ENCODE results near the gene MOB3B.

Gene MOB3B

DNA sequence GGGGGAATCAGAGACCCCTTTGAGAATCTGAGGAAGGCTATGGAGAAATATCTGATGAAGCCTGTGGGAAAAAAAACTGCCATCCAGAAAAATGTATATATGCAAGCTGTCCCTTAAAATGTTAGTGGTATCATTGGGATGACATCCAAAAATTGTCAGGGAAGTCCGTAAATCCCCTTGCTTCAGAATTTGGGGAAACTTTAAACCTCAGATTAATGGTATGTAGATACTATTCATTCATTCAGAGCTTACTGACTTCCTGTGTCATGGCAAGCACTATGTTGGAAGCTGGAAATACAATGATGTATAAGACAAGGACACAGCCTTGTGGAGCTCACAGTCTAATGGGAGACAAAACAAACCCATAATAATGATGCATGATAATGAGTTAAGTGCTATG lies 10.9 kb upstream of the MOB3B start:
- no peak for DNase-seq

GRCh38 chr9:27539479-27540441 lies 10.1 kb upstream of the MOB3B start:
- DNase-seq, result no peak

GRCh38 chr9:27538647-27539046 lies 9.0 kb upstream of the MOB3B start:
- DNase-seq, result no peak

DNA sequence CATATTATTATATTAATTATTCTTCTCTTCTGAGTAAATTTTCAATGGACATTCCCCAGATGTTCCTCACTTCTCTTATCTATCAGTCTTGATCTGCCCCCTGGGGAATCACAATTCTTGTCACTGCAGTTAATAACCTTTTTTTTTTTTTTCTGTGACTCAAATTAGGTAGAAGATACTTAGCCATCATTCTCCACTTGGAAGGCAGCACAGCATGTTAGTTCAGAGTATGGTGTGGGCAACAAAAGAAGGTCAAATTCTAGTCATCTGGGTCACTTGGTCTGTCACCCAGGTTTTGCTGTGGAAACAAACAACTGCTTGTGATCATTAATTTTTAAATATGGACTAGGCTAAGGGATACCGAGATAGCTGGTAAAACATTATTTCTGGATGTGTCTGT lies 8.1 kb upstream of the MOB3B start:
- no peak for DNase-seq

GRCh38 chr9:27537027-27537435 lies 7.4 kb upstream of the MOB3B start:
- DNase-seq, result no peak

DNA sequence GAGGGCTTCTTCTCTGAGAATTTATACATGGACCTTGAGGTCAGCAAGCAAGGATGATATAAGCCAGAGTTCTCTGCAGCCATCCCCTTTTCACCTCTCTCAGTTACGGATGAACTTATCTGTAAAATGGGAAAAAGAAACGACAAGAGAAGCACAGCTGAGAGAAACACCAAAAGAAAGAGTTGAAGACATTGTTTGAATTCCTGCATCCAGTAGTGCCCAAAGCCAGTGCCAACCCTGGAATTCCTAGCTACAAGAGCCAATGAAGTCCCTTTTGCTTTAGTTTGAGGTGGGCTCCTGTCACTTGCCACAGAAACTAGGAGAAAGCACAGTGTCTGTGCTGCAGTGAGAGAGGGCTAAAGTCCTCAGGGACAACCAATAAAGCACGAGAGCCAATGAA lies 6.6 kb upstream of the MOB3B start:
- DNase-seq, result no peak

DNA sequence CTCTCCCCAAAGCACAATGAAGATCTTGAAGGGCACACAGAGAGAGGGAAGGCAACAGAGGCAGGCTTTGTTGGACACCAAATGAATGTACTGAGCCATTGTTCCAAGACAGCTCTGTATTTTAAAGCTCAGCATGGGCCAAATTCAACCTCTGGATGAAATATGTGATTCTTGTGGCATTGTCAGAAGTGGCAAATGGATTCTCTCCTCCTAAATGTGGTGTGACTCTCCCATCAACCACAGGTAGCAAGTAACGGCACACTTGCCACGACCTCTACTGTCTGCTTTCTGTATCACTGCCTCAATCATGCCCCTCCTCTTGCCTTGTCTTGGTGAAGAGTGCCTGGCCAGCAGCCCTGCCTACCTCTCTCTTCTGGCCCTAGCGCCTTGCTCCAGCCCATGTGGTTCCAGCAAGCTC lies 6.1 kb upstream of the MOB3B start:
- no peak for DNase-seq

DNA sequence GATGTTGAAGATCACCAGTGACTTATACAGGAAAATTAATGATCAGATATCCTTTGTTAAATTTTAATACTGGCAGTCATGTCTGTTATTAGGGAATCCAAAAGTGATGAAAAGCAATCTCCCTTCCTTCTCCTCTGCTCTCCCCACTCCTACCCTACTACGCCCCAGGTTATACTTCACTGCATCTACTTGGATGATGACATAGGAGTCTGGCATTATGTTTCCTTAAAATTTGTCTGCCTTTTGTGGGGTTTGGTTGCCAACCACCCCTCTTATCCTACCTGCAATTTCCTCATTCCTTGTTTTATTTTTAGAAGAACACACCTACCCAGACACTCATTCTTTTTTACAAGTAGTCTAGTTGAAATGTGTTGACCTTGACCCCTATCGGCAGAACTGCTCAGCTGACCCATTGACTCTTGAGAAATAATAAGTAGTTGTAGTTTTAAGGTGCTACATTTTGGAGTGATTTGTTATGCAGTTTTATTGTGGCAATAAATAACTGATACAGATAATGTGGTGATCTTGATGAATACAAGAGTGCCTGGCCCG lies 5.1 kb upstream of the MOB3B start:
- no peak for DNase-seq

DNA sequence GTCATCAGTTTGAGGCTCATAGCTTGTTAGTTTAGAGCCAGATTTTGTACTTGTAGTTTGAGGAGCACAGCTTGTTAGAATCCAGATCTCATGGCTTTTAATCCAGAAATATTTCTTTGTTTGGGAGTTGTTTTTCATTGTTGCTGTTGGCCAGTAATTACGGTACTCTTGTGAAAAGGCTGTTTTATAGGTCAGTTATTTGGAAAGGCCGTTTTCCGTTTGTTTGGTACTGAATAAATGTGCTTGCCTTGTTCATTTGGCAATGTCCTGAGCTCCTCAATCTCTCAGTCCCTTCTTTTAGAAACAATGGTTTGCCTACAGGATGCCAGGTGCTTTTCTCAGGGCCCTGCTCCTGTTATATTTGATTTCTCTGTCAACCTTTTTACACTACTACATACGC lies 4.5 kb upstream of the MOB3B start:
- DNase-seq, result no peak

GRCh38 chr9:27533311-27533710 lies 3.7 kb upstream of the MOB3B start:
- no peak for DNase-seq

DNA sequence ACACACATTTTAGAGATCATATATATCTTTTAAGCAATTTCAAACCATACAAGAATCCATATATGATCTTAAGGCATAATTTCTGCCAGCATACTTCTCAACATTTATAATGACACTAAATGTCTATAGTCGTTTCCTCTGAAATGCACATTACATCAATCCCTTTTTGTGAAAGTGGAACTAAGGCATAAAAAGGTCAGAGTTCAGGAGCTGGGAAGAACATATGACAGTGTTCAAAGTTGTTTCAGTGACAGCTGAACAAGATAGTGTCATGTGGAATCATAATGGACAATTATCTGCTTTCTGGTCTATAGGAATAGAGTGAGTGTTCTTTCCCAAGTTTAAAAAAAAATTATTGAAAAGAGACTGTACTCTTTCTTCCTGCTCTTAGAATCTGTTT lies 2.4 kb upstream of the MOB3B start:
- DNase-seq, result no peak

DNA sequence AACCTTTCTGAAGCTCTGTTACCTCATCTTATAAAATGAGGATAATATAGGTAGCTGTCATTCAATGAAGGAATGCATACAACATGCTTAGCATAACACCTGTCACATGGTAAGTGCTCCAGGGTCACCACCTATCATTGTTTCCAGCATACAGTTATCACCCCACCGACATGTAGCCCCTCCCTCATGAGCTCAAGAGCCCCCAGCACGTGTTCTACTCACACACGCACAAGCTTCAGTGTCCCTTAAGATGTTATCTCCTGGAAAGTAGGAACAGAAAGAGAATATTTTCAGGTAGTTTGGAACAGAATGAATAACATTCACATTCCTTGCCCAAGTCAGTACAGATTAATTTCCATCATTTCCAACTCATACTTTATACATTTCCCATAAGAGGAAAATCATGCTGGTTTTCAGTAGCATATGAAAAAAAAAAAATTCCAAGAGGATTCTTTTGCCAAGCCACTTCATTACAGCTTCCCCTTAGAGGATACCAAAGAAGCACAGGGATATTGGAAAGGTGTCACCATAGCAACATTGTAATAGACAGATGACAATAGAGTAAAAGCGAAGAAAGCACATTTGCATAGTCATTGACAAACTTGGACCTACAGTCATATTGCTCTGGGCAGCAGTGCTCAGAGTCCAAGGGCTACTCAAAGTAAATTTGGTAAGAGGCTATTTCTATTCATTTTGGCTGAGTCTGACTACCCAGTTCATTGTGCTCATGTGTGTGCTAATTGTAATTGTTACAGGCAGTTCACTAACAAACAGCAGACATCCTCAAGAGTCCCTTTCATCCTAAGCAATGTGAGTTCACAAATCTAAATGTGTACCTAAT lies 1.5 kb upstream of the MOB3B start:
- no peak for DNase-seq

DNA sequence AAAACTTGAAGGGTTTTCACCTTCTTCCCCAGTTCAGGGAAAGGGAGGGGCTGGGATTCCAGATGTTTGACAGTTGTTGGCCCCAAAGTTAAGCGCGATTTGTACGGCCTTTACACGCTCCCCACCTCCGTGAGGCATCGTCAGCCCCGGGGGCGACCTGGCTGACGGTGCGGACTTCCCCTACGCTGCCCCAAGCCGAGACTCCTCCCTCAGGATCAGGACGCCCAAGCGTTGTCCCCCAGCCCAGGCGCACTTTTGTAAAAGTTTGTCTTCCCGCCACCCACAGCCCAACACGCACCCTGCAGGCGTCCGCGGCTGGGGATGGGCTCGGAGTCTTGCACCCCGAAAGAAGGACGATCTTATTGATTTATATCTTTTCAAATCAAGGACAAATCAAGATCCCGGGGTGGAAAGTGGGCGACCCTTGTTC lies 713 bp downstream of the MOB3B start:
- peak; percentile 45 to 59 for DNase-seq

DNA sequence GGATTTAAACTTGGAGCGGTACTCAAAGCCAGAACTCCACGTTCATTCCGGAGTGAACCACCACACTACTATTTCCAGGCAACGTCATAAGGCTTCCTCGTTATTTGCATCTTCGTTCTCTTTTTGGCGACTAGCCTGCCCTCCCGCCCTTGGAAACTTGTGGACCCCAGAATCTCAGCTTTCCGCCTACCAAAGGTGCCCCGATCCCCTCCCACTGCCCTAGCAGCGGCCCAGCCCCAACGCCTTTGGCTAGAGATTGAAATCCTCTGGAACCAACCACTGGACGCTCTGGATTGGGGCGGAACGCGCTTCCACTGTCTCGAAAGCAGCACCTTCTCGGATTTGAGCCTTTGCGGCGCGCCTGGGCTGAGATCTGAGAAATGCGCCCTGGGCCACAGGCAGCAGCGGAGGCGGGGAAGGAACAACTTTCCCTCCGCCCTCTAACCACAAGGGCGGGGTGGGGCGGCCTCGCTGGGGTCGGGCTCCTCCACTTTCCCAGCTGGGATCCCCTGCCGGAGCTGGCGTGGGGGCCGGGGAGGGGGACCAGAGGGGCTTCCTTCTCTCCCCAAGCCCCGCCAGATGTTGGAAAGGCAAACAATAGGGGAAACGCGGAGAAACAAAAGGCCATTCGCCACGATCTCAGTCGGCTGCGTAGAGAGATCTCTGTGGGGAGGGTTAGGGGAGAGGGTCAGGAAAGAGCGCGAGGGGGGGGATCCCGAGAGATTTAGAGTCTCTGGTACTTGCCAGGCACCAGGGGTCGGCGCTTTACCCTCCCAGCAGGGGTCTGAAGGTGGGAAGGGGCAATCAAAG lies 1.3 kb downstream of the MOB3B start:
- peak; percentile 49 to 71 for DNase-seq

- DNase-seq, result no peak
Observed at GRCh38 chr9:27527702-27528075, 1.9 kb downstream of the MOB3B start.

GRCh38 chr9:27524236-27524635 lies 5.4 kb downstream of the MOB3B start, which contains the start of gene IFNK:
Gene IFNK (plus strand): TSS chr9:27524290. CDS start chr9:27524337, 47 bp downstream.
- no peak for DNase-seq

DNA sequence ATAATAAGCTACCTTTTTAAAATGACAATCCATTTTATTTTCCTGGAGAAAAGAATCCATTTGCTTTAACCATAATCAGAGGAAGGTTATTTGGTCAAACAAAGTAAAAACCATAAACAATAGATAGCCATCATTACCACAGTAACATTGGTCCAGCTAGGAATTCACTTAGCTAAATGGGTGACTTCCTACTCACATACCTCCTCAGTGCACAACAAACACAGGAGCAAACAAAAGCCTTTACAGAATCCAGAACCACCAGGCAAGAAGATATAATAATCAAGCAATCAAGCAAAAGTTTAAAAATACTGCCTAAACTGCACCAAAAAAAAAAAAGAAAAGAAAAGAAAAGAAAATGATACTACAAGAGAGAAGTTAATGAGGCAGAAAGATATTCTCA lies 6.5 kb downstream of the MOB3B start:
- no peak for DNase-seq

GRCh38 chr9:27520986-27521385 lies 8.6 kb downstream of the MOB3B start:
- DNase-seq, result no peak

- no peak for DNase-seq
Observed at GRCh38 chr9:27519466-27520465, 9.8 kb downstream of the MOB3B start.

DNA sequence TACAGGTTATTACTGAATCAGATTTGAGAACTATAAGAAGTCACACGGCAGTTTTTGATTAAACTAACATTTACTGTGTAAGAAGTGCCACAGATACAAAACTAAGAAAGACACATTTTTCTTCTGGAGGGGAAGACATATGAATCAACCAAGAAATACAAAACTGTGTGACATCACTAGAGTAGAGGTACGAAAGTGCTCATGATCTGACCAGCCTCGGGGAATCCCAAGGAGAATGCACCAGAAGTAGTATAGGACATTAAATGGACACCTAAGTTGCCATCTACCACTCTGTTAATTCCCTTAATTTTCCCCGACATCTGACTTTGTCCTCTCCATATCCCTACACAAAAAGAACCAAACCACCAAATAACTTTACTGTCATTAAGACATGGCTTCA lies 10.8 kb downstream of the MOB3B start:
- DNase-seq, result no peak

DNA sequence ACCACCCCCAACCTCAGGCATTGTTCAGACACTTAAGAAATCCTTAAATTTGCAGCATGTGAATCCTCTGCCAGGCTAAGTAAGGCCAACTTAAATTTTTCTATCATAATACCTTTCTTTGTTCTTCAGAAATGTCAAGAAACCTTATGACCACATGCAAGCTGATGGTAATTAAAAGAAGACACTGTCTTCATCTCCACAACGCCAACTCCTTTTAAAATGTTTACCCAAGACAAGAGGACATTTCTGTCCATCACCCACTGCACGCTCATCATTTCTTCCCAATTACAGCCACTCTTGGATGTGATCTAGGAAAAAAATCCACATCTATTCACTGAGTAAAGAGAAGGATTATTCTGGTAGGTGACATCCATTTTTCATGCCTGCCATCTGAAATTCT lies 11.6 kb downstream of the MOB3B start:
- no peak for DNase-seq
